Thyroid gland (tissue), 4 donors: Measurements from ENCODE around the gene KRTAP5-7.
"Not testable (repeated sequence)": the region's sequence is repeated elsewhere in the genome, so short reads cannot be mapped to it uniquely, and the experiment has no call there.

Experiments used
- POLR2A ChIP-seq, 2 donors: fragments of 450-650 bp; IDR thresholded peaks; one replicate each; pipeline ENCODE4 v1.6.1; 2017; ENCODE audit warnings: antibody characterized with exemption in 2 of 2, mild to moderate bottlenecking in 2 of 2, moderate library complexity in 1 of 2
- TF ChIP-seq, protein P1 (sequence below), 6 experiments: fragments of 200-600 bp in 3 of 6; fragments of 450-650 bp in 3 of 6; sonication (generic) in 3 of 6; IDR thresholded peaks; one replicate each; pipeline ENCODE4 v1.5.1; 2016 to 2019; ENCODE audit warnings: antibody characterized with exemption in 6 of 6, mild to moderate bottlenecking in 2 of 6, inconsistent platforms in 1 of 6, moderate library complexity in 1 of 6

GRCh38 chr11:71526796-71527575 is at the start of gene KRTAP5-7:
- TF ChIP-seq, protein P1, sequence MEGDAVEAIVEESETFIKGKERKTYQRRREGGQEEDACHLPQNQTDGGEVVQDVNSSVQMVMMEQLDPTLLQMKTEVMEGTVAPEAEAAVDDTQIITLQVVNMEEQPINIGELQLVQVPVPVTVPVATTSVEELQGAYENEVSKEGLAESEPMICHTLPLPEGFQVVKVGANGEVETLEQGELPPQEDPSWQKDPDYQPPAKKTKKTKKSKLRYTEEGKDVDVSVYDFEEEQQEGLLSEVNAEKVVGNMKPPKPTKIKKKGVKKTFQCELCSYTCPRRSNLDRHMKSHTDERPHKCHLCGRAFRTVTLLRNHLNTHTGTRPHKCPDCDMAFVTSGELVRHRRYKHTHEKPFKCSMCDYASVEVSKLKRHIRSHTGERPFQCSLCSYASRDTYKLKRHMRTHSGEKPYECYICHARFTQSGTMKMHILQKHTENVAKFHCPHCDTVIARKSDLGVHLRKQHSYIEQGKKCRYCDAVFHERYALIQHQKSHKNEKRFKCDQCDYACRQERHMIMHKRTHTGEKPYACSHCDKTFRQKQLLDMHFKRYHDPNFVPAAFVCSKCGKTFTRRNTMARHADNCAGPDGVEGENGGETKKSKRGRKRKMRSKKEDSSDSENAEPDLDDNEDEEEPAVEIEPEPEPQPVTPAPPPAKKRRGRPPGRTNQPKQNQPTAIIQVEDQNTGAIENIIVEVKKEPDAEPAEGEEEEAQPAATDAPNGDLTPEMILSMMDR (IDR thresholded peaks at IDR 0.05): not testable (repeated sequence)
- not testable (repeated sequence) for TF ChIP-seq POLR2A (IDR thresholded peaks at IDR 0.05)
